ENCODE data around the gene RABGAP1.

RABGAP1 gene

GRCh38 chr9:122944960-122945888, 4.4 kb downstream of the RABGAP1 start:
- no peak for DNase-seq

GRCh38 chr9:122946461-122947005, 5.7 kb downstream of the RABGAP1 start:
- no peak for DNase-seq

GRCh38 chr9:122948313-122948712, 7.5 kb downstream of the RABGAP1 start:
- no peak for DNase-seq

DNA sequence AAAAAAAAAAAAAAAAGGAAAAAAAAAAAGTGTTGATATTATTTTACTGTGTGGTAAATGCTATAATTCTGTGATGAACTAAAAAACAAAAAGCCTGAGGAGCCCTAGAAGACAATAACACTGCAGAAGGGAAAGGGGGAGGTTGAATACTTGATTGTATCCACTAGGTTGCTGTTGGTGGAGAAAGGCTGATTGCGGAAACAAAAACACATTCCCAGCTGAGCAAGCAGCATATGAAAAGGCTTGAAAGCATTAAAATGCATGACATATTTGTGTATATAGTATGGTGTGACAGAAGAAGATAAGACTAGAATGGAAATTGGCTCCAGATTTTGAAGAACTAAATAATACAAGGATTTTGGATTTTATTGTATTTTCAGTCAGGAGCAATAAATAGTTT, 8.9 kb downstream of the RABGAP1 start:
- no peak for DNase-seq

GRCh38 chr9:122950263-122950662, 9.4 kb downstream of the RABGAP1 start:
- DNase-seq: no peak

GRCh38 chr9:122951056-122951455, 10.2 kb downstream of the RABGAP1 start:
- no peak for DNase-seq

GRCh38 chr9:122954253-122954691, 13.5 kb downstream of the RABGAP1 start:
- DNase-seq: peak; percentile 52

DNA sequence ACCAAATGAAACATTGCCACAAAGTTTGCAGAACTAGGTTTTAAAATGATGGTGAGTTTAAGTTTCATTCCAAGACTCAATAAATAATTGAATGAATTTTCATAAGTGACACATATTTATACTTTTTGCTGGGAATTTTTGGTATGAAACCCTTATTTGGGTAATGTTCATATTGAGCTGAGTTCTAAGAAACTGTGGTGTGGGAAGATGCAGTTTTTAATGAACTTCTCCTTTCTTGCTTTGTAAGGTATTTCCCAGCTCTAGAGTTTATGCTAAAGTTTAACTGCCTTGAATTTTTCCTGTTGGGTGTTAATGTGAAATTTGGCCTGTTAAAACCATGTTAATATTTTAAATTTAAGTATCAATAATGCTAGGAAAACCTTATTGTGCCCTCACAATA, 15.1 kb downstream of the RABGAP1 start:
- no peak for DNase-seq

DNA sequence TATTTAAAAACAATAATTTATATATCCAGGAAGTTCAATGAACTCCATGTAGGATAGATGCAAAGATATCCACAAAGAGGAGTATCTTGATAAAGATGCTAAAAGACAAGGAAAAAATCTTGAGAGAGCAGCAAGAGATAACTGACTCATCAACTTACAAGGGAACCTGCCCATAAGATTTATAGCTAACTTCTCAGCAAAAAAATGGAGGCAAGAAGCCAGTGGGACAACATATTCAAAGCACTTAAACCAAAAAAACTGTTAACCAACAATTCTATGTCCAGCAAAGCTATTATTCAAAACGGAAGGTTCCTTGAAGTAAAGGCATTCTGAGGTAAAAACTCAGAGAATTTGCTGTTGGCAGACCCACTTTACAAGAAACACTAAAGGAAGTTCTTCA, 20.3 kb downstream of the RABGAP1 start:
- DNase-seq: no peak

GRCh38 chr9:122975196-122975595, 34.4 kb downstream of the RABGAP1 start:
- DNase-seq: no peak

DNA sequence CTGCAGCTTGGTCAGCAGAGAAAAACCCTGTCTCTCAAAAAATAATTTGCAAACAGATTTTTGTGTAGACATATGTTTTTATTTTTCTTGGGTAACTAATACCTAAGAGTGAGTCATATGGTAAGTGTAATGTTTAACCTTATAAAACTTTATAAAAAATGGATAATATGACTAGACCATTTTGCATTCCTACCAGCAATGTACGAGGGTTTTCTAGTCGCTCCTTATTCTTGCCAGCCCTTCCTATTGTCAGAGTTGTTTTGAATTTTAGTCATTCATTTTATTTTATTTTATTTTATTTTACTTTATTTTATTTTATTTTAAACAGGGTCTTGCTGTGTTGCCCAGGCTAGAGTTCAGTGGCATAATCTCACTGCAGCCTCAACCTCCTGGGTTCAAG, 37.8 kb downstream of the RABGAP1 start:
- no peak for DNase-seq

GRCh38 chr9:122986010-122986409, 45.2 kb downstream of the RABGAP1 start:
- no peak for DNase-seq

DNA sequence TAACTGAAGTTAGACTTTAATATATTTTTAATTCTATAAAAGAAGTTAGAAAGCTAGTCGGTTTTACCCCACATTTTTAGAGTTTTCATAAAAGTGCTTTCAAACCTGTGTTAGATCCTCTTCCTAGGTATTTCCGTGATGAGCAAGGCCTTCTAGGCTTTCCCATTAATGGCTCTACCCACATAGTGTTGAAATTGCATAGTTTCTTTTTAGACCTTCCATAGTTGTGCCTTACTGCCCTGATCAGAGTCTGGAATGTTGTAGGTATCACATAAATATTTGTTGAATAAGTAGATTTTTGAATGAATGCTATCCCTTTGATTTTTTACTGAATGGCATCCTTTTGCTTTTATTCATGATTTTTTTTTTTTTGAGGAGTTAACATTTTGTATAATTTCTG, 47.3 kb downstream of the RABGAP1 start:
- DNase-seq: no peak

- no peak for DNase-seq
These were observed 48.3 kb downstream of the RABGAP1 start for GRCh38 chr9:122988920-122989621.

GRCh38 chr9:122991370-122991830, 50.6 kb downstream of the RABGAP1 start:
- peak; percentile 88 for DNase-seq

- no peak for DNase-seq
These were observed 55.8 kb downstream of the RABGAP1 start for GRCh38 chr9:122996586-122996985.

DNA sequence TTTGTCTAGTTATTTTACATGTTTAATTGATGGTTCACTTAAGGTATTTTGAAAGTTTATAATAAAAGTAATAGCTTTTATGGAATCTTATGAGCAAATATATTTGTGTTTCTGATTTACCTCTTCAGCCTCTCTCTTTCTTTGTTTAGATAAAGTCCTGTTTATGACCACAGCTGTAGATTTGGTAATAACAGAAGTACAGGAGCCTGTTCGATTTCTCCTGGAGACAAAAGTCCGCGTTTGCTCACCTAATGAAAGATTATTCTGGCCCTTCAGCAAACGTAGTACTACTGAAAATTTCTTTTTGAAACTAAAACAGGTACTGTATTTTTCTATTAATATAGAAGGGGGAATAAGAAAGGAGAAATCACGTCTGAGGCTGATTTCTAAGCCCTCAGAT, 57.6 kb downstream of the RABGAP1 start:
- no peak for DNase-seq

GRCh38 chr9:123000371-123001068, 59.7 kb downstream of the RABGAP1 start:
- peak; percentile 8 for DNase-seq

- DNase-seq: peak; percentile 10
These were observed 61.9 kb downstream of the RABGAP1 start for GRCh38 chr9:123002754-123003153.

DNA sequence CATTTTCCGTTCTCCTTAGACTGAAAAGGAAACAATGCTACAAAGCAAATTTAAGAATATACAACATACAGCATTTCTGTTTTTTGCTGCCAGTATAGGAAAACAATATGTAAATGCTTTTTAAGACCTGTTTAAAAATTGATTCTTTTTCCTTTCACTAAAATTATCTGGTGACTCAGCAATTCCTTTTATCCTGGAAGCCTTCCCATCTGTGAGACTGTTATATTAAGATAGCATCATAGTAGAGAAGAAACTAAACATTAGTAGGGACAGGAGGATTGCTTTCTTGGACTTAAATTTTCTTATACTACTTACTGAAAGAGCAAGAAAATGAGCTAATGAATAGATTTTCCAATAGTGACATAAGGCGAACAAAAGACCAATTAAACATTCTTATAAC, 62.6 kb downstream of the RABGAP1 start:
- peak; percentile 5 for DNase-seq

GRCh38 chr9:123005964-123006363, 65.1 kb downstream of the RABGAP1 start:
- DNase-seq: no peak

DNA sequence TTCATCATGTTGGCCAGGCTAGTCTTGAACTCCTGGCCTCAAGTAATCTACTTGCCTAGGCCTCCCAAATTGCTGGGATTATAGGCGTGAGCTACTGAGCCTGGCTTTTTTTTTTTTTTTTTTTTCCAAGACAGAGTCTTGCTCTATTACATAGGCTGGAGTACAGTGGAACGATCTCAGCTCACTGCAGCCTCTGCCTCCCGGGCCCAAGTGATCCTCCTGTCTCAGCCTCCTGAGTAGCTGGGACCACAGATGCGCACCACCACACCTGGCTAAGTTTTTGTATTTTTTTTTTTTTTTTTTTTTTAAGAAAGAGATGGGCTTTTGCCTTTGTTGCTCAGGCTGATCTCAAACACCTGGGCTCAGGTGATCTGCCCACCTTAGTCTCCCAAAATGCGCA, 66.4 kb downstream of the RABGAP1 start:
- DNase-seq: no peak

- DNase-seq: no peak
These were observed 68.1 kb downstream of the RABGAP1 start for GRCh38 chr9:123008909-123009308.
